GM19463 (cell line): ENCODE data around the gene DNA2.

Source experiments
- ATAC-seq: cut with Tn5 transposase; IDR thresholded peaks from one replicate; pipeline ENCODE4 v1.9.1; 2021; ENCODE audit warnings: mild to moderate bottlenecking, moderate library complexity; ENCODE audit not compliant: unreplicated experiment

DNA2 gene

GRCh38 chr10:68446179-68446578 lies 25.6 kb downstream of the DNA2 start:
- ATAC-seq, result no peak

DNA sequence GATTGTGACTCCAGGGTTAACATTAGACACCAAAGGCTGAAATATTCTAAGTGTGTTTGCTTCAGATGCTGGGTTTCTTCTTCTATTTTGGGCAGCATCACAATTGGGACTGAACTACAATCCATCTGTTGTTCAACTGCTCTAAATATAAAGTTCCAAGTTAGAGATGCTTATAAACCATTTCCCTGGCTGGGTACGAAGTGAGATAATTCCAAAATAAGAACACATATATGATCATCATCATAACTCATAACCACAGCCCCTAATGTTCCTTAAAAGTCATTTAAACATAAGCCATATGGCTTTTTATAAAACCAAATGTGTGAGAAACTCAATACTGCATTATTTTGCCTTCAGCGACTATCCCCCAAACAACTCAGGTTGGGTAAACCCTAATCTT lies 28.8 kb downstream of the DNA2 start:
- no peak for ATAC-seq

DNA sequence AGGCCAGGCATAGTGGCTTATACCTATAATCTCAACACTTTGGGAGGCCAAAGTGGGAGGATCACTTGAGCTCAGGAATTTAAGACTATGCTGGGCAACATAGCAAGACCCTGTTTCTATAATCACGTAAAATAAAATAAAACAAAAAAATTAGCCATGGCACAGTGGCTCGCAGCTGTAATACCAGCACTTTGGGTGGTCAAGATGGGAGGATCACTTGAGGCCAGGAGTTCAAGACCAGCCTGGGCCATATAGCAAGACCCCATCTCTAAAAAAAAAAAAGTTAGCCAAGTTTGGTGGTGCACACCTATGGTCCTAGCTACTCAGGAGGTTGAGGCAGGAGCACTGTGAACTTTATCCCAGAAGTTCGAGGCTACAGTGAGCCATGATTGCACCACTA lies 30.9 kb downstream of the DNA2 start:
- ATAC-seq, result no peak

DNA sequence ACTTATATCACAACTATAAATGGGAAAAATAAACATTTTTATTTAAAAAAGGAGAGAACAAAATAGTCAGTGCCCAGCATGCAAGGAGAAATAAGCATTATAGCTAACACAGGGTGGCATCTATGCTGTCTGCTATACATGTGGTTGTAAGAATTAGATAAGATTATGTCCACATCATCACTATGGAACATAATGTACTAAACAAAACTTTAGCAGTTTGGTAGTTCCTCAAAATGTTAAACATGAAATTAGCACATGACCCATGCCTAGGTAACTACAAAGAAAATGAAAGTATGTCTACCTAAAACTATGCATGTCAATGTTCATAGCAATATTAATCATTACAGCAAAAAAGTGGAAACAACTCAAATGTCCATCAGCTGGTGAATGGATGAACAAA lies 36.0 kb downstream of the DNA2 start:
- no peak for ATAC-seq

- ATAC-seq, result no peak
These were observed 37.1 kb downstream of the DNA2 start for GRCh38 chr10:68434657-68435056.

GRCh38 chr10:68428396-68429104 lies 43.2 kb downstream of the DNA2 start:
- ATAC-seq, result no peak

DNA sequence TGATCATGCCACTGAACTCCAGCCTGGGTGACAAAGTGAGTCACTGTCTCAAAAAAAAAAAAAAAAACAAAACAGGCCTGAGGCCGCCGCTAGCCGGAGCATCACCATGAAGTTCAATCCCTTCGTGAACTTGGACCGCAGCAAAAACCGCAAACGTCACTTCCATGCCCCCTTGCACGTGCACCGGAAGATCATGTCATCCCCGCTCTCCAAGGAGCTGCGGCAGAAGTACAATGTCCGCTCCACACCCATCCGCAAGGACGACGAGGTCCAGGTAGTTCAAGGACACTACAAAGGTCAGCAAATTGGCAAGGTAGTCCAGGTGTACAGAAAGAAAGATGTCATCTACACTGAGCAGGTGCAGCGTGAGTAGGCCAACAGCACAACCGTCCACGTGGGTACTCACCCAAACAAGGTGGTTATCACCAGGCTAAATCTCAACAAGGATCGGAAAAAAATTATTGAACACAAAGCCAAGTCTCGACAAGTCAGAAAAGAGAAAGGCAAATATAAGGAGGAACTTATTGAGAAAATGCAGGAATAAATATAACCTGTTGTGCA lies 47.2 kb downstream of the DNA2 start:
- ATAC-seq, result no peak

DNA sequence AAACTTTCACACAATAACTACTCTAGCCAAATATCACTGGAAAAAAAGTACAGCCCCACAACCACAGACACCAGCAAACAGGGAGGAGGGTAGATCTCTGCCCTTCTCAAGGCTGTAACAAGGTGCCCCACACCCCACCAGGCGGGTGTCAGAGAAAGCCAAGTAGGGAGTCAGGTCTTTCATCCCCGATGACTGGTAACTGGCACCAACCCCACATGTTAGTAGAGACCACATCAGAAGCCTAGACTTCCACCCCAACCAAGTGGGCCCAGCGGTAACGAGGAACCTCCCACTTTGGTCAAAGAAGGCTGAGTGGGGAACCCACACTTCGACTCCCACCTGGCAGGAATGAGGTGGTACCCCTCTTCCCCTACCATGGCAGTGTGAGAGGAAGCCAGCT lies 48.3 kb downstream of the DNA2 start:
- ATAC-seq, result no peak

GRCh38 chr10:68419376-68419775 lies 52.4 kb downstream of the DNA2 start:
- ATAC-seq, result no peak

DNA sequence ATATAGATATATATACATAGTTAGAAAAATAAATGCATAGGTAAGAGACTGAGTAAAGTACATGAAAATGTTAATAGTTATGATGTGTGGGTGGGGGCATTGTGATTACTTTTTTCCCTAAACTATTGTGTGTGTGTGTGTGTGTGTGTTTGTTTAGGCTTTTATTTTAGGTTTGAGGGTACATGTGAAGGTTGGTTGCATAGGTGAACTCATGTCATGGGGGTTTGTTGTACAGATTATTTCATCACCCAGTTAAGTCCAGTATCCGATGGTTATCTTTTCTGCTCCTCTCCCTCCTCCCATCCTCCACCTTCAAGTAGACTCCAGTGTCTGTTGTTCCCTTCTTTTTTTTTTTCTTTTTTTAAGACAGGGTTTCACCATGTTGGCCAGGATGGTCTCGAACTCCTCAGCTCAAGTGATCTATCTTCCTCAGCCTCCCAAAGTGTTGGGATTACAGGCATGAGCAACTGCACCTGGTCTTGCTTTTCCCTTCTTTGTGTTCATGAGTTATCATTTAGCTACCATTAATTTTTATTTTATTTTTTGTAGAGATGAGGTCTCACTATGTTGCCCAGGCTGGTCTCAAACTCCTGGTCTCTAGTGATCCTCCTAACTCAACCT lies 62.8 kb downstream of the DNA2 start:
- ATAC-seq, result no peak

DNA sequence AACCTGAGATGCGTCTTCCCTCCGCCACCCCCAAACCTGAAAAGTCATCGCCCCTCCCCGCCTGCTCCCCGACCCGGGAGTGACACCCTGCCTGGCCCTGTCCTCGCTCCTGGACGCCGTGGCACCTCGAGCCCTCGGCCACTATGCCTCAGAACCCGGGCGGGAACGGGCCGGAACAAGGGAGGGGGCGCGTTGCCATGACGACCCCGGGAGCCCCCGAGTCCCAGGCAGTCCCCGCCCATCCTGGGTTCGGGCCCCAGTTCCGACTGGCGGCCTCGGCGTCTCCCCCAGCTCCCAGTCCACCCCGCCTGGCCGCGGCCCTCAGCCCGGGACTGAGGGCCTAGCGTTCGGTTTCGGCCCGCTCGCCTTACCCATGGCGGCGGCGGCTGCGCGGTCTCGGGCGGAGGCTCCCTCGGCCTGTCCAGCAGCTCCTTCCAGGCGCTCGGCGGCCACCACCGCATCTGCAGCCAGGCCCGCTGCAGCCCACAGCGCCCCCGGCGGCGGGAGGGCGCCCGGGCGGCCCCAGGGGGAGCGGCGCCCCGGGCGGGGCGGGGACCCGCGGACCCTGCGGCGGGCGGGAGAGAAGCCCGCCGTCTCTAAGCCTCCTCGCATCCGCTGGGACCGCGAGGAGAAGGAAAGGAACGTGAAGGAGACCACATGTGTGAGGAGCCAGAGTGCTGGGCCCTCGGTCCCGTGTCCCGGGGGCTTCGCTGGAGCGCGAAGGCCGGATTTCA lies 64.8 kb downstream of the DNA2 start, which contains the start of gene RUFY2:
RUFY2 (minus strand) TSS at position 463 of the 734 bp plus-strand sequence; CDS start at position 375, 88 bp downstream.
- peak; percentile 95 for ATAC-seq

DNA sequence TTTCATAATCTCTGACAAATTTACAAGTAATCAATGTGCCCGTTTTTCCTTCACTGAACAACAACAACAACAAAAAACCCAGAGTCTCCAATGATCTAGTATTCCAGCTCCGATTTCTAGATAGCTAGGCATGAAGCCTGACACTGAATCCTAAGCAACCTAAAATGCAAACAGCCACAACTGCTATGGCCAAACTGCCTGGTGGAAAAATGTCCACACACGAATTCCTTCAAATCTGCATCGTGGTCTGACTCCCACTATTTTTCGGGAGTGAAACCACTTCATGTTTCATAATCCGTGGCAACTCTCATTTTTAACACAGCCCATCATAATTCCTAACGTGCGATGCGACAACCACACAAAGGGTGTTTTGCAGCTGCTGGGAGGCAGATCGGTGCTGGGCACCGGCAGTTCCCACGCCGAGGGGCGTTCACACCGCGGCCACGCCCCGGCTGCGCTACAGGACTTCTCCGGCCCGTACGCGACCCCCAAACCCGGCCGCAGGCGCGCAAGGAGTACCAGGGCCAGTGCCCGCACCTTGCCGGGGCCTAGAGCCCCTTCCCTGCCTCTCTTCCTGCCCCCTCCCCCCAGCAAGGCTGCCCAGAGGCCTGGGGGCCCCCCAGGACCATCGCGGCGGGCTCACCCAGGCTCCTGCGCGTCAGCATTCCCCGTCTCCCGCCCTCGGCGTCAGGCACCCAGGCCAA lies 65.5 kb downstream of the DNA2 start:
- peak; percentile 37 for ATAC-seq

- ATAC-seq, result no peak
These were observed 68.1 kb downstream of the DNA2 start for GRCh38 chr10:68403701-68404100.

DNA sequence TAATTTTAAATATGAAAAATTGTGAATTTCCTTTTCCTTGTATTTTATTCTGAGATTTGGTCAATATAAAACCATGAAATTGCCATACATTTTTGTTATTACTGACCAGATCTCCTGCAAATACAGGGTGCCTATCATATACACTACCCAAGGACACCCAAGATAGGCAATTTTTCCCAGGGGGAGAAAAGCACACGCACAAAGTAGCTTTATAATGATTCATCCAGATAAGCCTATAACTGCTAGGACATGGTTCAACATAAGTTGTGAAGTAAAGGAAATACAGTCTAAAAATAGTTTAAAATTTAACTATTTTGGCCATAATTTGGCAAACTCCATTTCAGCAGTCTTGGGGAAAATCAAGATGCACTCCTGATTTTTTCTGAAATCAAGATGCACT lies 69.5 kb downstream of the DNA2 start:
- no peak for ATAC-seq

GRCh38 chr10:68397005-68397404 lies 74.8 kb downstream of the DNA2 start:
- no peak for ATAC-seq

DNA sequence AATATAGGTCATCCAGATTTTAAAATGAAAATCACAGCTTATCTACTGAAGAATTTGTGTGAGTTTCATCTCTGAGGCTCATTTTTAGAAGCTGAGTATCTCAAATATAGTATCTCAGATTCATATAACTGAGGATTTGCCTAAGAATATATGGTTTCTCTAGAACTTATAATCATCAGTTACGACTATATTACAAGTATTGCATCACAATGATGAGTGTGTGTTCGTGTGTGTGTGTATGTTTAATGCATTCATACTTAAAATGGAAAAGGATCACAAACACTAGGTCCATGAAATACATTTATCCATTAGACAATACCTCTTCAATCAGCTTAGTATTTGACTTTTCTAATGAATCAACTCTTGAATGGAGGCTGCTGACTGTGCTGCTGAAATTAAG lies 86.0 kb downstream of the DNA2 start:
- ATAC-seq, result no peak

- ATAC-seq, result no peak
These were observed 100.2 kb downstream of the DNA2 start for GRCh38 chr10:68371604-68372003.

- no peak for ATAC-seq
These were observed 104.7 kb downstream of the DNA2 start for GRCh38 chr10:68367121-68367520.

- no peak for ATAC-seq
These were observed 105.2 kb downstream of the DNA2 start for GRCh38 chr10:68366600-68366999.

- ATAC-seq, result no peak
These were observed 106.2 kb downstream of the DNA2 start for GRCh38 chr10:68365611-68366010.
